ENCODE measurements around the gene RCL1.

DNA sequence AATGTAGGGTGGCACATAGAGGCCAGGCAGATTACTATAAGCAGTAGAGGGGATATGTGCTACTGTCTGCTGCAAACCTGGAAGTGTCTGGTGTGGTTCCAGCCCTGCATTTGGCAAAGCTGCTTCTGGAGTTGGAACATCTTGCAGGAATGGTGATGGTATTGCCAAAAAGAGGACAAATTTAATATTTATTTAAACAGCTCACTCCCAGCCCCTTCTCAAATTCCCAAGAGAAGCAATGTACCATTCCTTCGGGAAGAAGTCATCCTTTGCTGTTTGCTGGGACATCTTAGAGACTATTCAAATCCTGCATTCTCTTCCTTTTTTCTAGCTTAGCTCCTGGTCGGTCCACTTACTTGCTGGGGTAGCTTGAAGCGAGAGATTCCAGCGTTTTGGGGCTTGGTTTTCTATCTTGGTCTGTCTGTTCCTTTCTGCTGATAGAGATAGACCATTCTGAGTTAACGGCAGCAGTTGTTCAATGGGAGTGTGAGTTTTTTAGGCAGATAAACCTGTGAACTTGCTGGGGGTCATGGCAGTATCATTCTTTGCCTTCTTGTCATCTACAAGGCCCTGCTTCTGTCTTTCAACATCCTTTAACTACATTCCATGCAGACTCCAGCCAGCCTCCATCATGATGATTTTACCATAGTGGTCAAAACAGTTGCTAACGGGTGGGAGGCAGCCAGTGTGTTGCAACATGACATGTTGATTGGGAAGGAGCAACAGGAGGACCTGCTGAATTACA, 69.9 kb downstream of the RCL1 start:
- TF ChIP-seq, protein P1, sequence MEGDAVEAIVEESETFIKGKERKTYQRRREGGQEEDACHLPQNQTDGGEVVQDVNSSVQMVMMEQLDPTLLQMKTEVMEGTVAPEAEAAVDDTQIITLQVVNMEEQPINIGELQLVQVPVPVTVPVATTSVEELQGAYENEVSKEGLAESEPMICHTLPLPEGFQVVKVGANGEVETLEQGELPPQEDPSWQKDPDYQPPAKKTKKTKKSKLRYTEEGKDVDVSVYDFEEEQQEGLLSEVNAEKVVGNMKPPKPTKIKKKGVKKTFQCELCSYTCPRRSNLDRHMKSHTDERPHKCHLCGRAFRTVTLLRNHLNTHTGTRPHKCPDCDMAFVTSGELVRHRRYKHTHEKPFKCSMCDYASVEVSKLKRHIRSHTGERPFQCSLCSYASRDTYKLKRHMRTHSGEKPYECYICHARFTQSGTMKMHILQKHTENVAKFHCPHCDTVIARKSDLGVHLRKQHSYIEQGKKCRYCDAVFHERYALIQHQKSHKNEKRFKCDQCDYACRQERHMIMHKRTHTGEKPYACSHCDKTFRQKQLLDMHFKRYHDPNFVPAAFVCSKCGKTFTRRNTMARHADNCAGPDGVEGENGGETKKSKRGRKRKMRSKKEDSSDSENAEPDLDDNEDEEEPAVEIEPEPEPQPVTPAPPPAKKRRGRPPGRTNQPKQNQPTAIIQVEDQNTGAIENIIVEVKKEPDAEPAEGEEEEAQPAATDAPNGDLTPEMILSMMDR (IDR thresholded peaks at IDR 0.05; ENCODE audit: low read length) = no peak
- TF ChIP-seq EZH2 (optimal IDR thresholded peaks at IDR 0.05; ENCODE audit: low read depth, low read length) (no peak), EZH2phosphoT487 (IDR thresholded peaks at IDR 0.05; ENCODE audit: low read length) (no peak)
